Amniotic epithelial cell (primary cell): ENCODE measurements around the gene ZNF135.

Experiments
- DNase-seq: peaks from one replicate; pipeline ENCODE4 v3.0.0-alpha.2; 2010; ENCODE audit warnings: low read depth

ZNF135 gene

GRCh38 chr19:58059003-58059670 lies at the start of gene ZNF135:
Gene ZNF135, plus strand, starts transcription at chr19:58059282. Its CDS starts 721 bp downstream, at chr19:58060003.
- peak; percentile 67 for DNase-seq

DNA sequence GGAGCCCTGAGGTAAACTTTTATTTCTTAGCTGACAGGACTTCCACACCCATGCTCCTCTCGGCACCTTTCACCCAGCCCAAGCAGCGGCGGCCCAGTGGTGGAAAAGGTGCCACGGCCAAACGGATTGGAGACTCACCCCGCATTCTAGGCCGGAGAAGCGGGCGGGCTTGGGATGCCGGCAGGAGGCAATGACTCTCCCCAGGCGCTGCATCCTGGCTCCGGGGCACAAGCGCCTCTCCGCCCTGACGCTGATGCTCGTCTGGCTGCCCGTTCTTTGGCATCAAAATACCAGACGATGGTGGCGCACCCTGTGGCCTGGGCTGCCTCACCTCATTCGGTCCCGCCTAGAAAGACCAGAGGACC lies 49.8 kb upstream of the ZNF135 start:
- no peak for DNase-seq

- peak; percentile 59 for DNase-seq
These were observed 49.3 kb upstream of the ZNF135 start for GRCh38 chr19:58009666-58010301.

GRCh38 chr19:58010507-58010906 lies 48.6 kb upstream of the ZNF135 start:
- DNase-seq = no peak

DNA sequence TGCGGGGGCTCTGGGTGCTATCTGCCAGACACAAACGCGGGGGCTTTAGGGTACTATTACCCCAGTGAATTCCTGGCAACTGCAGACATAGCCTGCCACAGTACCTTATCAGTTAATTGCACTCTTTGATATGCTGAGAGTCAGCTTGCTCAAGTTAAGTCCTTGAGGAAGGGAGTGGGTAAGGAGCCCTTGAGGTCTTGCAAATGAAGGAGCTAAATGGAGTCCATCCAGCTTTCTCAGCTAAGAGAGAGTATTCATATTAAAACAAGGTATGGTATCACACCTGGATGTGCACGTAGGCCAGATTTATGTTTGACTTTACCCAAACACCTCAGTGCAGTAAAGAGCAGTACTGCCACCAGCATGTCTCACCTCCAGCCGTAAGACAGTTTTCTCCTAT lies 44.9 kb upstream of the ZNF135 start:
- DNase-seq = no peak

GRCh38 chr19:58020129-58020528 lies 39.0 kb upstream of the ZNF135 start:
- DNase-seq = no peak

GRCh38 chr19:58021541-58022282 lies 37.4 kb upstream of the ZNF135 start:
- peak; percentile 30 for DNase-seq

GRCh38 chr19:58022283-58022660 lies 36.8 kb upstream of the ZNF135 start:
- no peak for DNase-seq

- DNase-seq = no peak
These were observed 34.4 kb upstream of the ZNF135 start for GRCh38 chr19:58024661-58025060.

- no peak for DNase-seq
These were observed 25.2 kb upstream of the ZNF135 start, which contains the start of gene ZSCAN1 for GRCh38 chr19:58033741-58034476. Gene ZSCAN1, plus strand, starts transcription at chr19:58034025. Its CDS starts 3,812 bp downstream, at chr19:58037837.

GRCh38 chr19:58034477-58034793 lies 24.6 kb upstream of the ZNF135 start:
- no peak for DNase-seq

DNA sequence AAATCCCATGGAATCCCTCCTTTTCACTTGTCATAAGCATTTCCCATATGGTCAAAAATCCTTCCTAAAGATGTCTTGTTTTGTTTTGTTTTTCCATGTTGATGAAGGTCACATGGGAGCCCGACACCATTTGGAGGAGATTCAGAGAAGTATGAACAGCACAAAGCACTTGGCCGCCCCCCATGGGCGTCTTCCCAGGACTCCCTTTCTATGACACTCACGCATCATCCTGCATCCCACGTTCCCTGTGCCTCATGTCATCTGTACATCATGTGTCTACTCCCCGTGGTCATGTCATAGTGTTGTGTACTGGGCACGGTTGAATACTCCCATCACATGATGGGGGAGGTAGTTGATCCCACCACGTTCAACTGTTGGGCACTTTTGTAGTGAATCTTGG lies 23.2 kb upstream of the ZNF135 start:
- no peak for DNase-seq

GRCh38 chr19:58037927-58038687 lies 21.0 kb upstream of the ZNF135 start:
- no peak for DNase-seq

- DNase-seq = no peak
These were observed 20.3 kb upstream of the ZNF135 start for GRCh38 chr19:58038688-58039204.

- no peak for DNase-seq
These were observed 18.1 kb upstream of the ZNF135 start for GRCh38 chr19:58040751-58041525.

DNA sequence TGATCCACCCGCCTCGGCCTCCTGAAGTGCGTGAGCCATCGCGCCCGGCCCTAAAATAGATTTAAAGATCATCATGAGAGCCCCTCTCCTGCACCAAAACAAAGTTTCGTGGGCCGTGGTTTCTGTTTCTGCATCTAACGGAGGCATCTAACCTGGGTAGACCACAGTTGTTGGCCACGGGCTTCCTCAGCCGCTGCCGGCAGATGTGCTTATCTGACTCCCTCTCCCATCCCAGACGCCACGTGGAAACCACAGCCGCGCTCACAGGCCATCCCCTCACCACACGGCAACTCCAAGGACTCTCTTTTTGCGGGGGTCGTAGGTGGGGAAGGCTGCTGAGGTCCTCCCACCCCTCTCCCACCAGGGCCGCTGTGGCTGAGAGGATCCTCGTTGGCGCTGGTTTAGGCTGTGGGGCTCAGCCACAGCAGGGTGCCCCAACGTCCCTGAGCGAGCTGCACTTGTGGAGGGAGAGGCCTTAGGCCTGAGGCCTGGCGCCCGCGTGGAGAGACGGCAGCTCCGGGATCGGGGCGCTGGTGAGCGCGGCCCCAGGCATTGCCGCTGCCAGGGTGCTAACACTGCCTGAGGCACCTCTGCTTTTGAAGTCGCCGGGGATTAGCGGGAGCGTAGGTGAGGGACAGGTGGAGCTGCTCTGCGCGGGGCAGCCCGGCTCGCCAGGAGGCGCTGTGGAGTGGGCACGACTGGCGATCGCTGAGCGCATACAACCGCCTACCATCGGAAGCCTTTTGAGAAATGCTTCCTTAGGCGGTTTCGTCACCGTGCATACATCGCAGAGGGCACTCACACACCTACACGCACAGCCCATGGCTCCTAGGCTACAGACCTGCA lies 16.4 kb upstream of the ZNF135 start:
- no peak for DNase-seq

- DNase-seq = no peak
These were observed 14.7 kb upstream of the ZNF135 start for GRCh38 chr19:58044391-58044790.

DNA sequence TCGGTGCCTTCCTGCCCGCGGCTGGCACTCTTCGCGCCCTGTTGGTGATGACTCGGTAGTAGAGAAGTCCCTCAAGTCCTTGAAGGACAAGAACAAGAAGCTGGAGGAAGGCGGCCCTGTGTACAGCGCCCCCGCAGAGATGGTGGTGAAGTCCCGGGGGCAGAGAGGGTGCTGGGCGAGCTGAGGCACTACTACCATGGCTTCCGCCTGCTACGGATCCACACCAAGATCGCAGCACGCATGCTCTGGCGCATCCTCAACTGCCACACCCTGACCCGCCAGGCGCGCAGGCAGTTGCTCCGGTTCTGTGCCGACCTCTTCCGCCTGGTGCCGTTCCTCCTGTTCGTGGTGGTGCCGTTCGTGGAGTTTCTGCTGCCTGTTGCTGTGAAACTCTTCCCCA lies 14.2 kb upstream of the ZNF135 start:
- no peak for DNase-seq

- no peak for DNase-seq
These were observed 13.6 kb upstream of the ZNF135 start for GRCh38 chr19:58045411-58046050.
